SJSA1 (cell line): ENCODE measurements around the gene RPS6KA2. TPM values are rescaled to one million over a fixed set of nuclear protein-coding genes. Genes with fewer than 3 reads are reported as not detected.

ENCODE experiments used
- DNase-seq, 2 experiments: peaks; one replicate each; pipeline ENCODE4 v3.0.0-alpha.2; 2015 to 2020; ENCODE audit warnings: low spot score in 2 of 2, low read depth in 1 of 2
- H3K27ac ChIP-seq: fragments of 250-450 bp; sonication (Bioruptor Pico); 2 replicates; pipeline ENCODE4 v1.5.1; 2020; ENCODE audit warnings: mild to moderate bottlenecking, moderate library complexity
- H3K27me3 ChIP-seq: fragments of 250-450 bp; sonication (Bioruptor Pico); replicated peaks from 2 replicates; pipeline ENCODE4 v1.5.1; 2020; ENCODE audit warnings: mild to moderate bottlenecking, moderate library complexity
- H3K36me3 ChIP-seq: fragments of 250-450 bp; sonication (Bioruptor Pico); 2 replicates; pipeline ENCODE4 v1.5.1; 2020; ENCODE audit warnings: mild to moderate bottlenecking
- H3K4me1 ChIP-seq: fragments of 250-450 bp; sonication (Bioruptor Pico); replicated peaks from 2 replicates; pipeline ENCODE4 v1.6.1; 2021; ENCODE audit warnings: mild to moderate bottlenecking
- H3K4me3 ChIP-seq: fragments of 250-450 bp; sonication (Bioruptor Pico); 2 replicates; pipeline ENCODE4 v1.5.1; 2020; ENCODE audit warnings: mild to moderate bottlenecking
- H3K9me3 ChIP-seq: fragments of 250-450 bp; sonication (Bioruptor Pico); replicated peaks from 2 replicates; pipeline ENCODE4 v1.5.1; 2020; ENCODE audit warnings: mild to moderate bottlenecking
- total RNA-seq: library from RNA; depleted of rRNA; stranded (reverse); fragments of >200 nt; shearing (Covaris generic); gene quantifications from 2 replicates; pipeline ENCODE4 v1.2.3, GENCODE V29; 2014; rRNA removed

The RPS6KA2 gene
- 15.6 and 16.2 TPM in 2 replicates for total RNA-seq

DNA sequence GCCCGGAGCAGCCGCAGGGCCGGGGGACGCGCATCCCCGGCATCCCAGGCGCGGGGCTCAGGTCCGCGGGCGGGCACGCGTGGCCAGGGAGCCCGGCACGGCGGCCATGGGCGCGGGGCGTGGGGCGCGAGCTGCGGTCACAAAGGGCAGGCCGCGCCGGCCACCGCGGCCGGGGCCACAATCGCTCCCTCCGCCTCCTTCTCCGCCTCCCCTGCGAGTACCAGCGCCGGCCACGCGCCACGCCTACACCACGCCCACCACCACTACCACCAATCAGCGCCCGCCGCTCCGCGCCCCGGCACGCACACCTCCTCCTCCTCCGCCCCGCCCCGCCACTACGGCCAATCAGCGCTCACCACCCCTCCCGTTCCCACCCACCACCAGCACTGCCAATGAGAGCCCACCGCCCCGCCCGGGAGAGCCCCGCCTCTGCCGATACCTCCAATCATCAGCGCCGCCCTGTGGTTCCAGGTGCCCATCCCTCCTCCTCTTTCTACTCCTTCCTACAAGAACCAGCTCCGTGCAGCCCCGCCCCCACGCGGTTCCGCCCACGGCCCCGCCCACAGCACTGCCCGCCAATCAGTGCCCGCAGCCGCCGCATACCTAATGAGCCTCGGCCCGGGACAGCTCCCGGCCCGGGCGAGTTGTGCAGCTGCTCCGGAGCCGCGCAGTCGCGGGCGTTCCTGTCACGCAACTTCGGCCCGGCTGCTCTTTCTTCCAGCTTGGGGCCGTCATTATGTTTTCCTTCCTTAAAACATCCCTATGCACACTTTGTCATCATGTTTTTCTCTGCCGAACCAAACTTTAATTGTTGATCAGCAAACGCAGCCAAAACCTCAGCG lies at the start of gene RPS6KA2:
Gene RPS6KA2 (minus strand): TSS at position 219 of the 842 bp plus-strand sequence. CDS start 232 bp downstream, outside the sequence.
- Histone ChIP-seq H3K27ac (peak within 1 kb of the TSS; percentile 56), H3K9me3 (no peaks in the 10 kb centered on the region), H3K4me3 (peak within 1 kb of the TSS; percentile 89), H3K4me1 (peaks cover 25% of the 10 kb centered on the region), H3K36me3 (0 out of 2 replicates have a peak, but pooled peaks cover 4% of the 10 kb centered on the region), H3K27me3 (no peaks in the 10 kb centered on the region)
- DNase-seq = peak; percentile 98 to 100

- DNase-seq = no peak
- no peak overlapping the region for H3K27ac ChIP-seq
- H3K4me1 ChIP-seq = peaks cover 8% of the 10 kb centered on the region
- no peaks in the 10 kb centered on the region for H3K36me3 ChIP-seq
- H3K9me3 ChIP-seq = no peaks in the 10 kb centered on the region
- H3K27me3 ChIP-seq = no peaks in the 10 kb centered on the region
- no peak overlapping the region for H3K4me3 ChIP-seq
These were observed 49.3 kb upstream of the RPS6KA2 start for GRCh38 chr6:166676270-166676860.

- DNase-seq = peak in 1 of 2 experiments; percentile 21
- H3K4me3 ChIP-seq = no peak overlapping the region
- no peaks in the 10 kb centered on the region for H3K36me3 ChIP-seq
- H3K4me1 ChIP-seq = peaks cover 8% of the 10 kb centered on the region
- no peak overlapping the region for H3K27ac ChIP-seq
- no peaks in the 10 kb centered on the region for H3K27me3 ChIP-seq
- H3K9me3 ChIP-seq = no peaks in the 10 kb centered on the region
These were observed 48.7 kb upstream of the RPS6KA2 start for GRCh38 chr6:166675736-166676135.

DNA sequence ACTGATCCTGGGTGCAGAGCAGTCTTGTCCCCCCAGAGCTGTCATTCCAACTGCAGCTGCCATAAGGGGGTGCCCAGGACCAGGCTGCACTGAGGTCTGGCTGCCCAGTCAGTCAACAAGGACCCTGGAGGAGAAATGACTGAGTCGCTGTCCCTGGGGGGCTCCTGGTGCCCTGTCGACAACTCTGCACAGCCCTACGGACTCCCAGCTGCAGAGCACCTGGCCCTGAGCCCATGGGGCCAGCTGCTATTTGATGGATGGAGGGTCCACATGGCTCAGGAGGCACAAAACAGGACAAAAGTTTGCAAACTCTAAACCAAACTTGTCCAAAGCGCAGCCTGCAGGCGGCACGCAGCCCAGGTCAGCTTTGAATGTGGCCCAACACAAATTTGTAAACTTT lies 46.3 kb upstream of the RPS6KA2 start:
- no peaks in the 10 kb centered on the region for H3K9me3 ChIP-seq
- H3K4me1 ChIP-seq = peaks cover 8% of the 10 kb centered on the region
- no peaks in the 10 kb centered on the region for H3K27me3 ChIP-seq
- no peaks in the 10 kb centered on the region for H3K36me3 ChIP-seq
- no peak overlapping the region for H3K27ac ChIP-seq
- no peak overlapping the region for H3K4me3 ChIP-seq
- no peak for DNase-seq

GRCh38 chr6:166672624-166673206 lies 45.7 kb upstream of the RPS6KA2 start:
- Histone ChIP-seq H3K27me3 (no peaks in the 10 kb centered on the region), H3K4me1 (peaks cover 8% of the 10 kb centered on the region), H3K4me3 (no peak overlapping the region), H3K27ac (no peak overlapping the region), H3K9me3 (no peaks in the 10 kb centered on the region), H3K36me3 (no peaks in the 10 kb centered on the region)
- no peak for DNase-seq

DNA sequence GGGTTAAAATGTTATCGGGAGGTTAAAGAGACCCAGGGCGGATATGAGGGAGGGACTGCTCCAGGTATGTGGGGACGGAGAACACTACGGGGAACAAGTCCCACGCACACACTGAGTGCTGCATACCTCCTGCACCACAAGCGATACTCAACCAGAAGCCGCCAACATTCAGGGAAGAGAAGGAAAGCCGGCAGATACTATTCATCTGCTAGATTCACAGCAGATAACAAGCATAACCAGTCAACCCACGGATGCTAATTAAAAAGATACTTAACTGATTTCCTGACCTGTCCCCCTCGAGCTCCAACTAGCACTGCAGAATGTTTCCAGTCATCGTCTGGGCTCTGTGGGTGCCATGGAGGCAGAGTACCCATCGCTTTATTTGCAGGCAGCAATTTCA lies 45.1 kb upstream of the RPS6KA2 start:
- no peaks in the 10 kb centered on the region for H3K36me3 ChIP-seq
- no peak overlapping the region for H3K27ac ChIP-seq
- H3K9me3 ChIP-seq = no peaks in the 10 kb centered on the region
- H3K4me3 ChIP-seq = no peak overlapping the region
- no peak for DNase-seq
- H3K4me1 ChIP-seq = peaks cover 8% of the 10 kb centered on the region
- H3K27me3 ChIP-seq = no peaks in the 10 kb centered on the region

DNA sequence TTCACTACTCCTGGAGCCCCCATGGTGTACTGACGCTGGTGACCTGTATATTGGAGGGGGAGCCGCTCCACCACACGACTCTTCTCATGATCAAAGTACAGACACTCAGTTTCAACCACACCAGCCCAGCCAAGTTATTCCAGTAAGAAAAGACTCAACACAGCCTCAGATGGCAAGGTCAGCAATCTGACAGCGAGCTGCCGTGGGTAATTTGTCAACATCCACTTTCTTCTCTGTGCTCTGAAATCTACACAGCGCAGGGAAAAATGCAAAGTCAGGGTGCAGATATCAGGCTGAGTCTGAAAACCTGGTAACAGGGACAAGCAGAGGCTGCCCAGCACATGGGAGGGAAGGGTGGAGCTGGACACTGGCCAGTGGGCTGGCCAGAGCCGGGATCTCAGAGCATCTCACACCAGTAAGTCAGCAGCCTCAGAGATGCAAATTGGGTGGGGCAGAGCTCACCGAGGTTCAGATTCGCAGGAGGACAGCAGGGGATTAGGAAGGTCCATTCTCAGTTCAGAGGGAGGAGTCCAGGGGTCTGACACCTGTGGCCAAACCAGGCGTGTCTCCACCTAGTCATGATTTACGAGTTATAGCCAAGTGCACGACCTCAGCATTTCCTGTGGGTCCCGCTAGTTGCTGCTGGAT lies 44.5 kb upstream of the RPS6KA2 start:
- Histone ChIP-seq H3K4me3 (no peak overlapping the region), H3K36me3 (no peaks in the 10 kb centered on the region), H3K9me3 (no peaks in the 10 kb centered on the region), H3K4me1 (peaks cover 8% of the 10 kb centered on the region), H3K27me3 (peaks cover 3% of the 10 kb centered on the region; the same call in 1 of the 2 replicates), H3K27ac (no peak overlapping the region)
- DNase-seq = no peak

GRCh38 chr6:166670894-166671293 lies 43.8 kb upstream of the RPS6KA2 start:
- Histone ChIP-seq H3K36me3 (no peaks in the 10 kb centered on the region), H3K4me3 (no peak overlapping the region), H3K27ac (no peak overlapping the region), H3K9me3 (no peaks in the 10 kb centered on the region), H3K27me3 (peaks cover 6% of the 10 kb centered on the region; the same call in 1 of the 2 replicates), H3K4me1 (peaks cover 8% of the 10 kb centered on the region)
- no peak for DNase-seq

- Histone ChIP-seq H3K9me3 (no peaks in the 10 kb centered on the region), H3K36me3 (no peaks in the 10 kb centered on the region), H3K27ac (no peak overlapping the region), H3K4me3 (no peak overlapping the region), H3K4me1 (no peaks in the 10 kb centered on the region; the same call in 1 of the 2 replicates), H3K27me3 (peaks cover 6% of the 10 kb centered on the region; the same call in 1 of the 2 replicates)
- DNase-seq = no peak
These were observed 43.0 kb upstream of the RPS6KA2 start for GRCh38 chr6:166670013-166670412.

DNA sequence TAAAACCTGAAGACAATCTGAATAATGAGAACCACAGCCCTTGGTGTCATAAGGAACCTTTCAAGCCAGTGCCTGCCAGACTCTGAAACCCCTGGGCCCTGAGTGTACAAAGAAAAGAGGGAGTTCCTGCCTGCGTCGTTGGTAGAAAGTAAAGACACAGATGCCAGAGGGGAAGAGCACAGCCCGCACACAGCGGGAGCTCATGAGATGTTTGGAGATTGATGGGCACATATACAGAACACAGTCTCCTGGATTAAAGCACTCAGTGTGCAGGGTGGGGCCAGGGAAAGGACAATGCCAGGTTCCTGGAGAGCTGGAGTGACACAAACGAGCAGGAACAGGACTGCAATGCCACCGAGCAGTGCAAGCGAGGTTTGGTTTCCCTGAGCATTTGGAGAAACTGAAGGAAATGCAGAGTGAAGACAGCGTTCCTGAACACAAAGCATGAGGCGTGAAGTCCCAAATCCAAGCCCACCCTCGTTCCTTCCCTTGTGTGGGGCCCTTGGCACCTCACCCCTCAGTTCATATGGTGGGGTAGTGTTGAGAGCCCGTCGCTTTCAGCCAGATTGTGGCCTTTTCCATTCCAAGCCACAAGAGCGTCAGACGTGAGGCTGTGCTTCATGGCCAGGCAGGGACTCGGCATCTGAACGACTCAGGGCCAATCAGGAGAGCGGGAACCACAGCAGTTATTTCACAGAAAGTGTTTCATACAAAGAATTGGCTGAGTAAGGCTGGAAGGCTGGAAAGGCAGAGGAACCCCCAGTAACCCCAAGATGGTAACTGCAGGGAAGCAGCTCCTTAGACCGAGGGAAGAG lies 41.0 kb upstream of the RPS6KA2 start:
- H3K9me3 ChIP-seq = no peaks in the 10 kb centered on the region
- H3K27ac ChIP-seq = no peak overlapping the region
- H3K4me1 ChIP-seq = no peaks in the 10 kb centered on the region
- H3K36me3 ChIP-seq = no peaks in the 10 kb centered on the region
- no peak overlapping the region for H3K4me3 ChIP-seq
- peaks cover 6% of the 10 kb centered on the region; the same call in 1 of the 2 replicates for H3K27me3 ChIP-seq
- no peak for DNase-seq

DNA sequence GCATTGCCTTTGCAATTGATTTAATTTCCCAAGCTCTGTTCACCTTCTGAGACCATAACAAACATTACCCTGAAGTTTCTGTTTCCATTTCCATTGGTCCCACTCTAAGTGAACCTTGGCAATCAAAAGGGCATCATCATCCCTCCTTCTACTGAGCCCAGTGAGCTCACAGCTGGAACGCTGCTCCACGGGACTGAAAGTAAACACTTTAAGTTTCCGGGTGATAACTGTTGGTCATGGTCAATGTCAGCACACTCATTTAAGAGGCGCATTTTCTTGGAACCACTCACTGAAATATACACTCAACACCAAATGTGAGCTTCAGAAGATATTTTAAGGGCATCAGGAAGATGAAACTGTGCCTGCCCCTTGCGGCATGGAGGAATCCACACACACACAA lies 37.1 kb upstream of the RPS6KA2 start:
- Histone ChIP-seq H3K36me3 (no peaks in the 10 kb centered on the region), H3K27me3 (peaks cover 15% of the 10 kb centered on the region; the same call in 1 of the 2 replicates), H3K4me1 (no peaks in the 10 kb centered on the region), H3K9me3 (no peaks in the 10 kb centered on the region), H3K27ac (no peak overlapping the region), H3K4me3 (no peak overlapping the region)
- DNase-seq = no peak

GRCh38 chr6:166663568-166663967 lies 36.5 kb upstream of the RPS6KA2 start:
- Histone ChIP-seq H3K9me3 (no peaks in the 10 kb centered on the region), H3K27ac (no peak overlapping the region), H3K4me1 (no peaks in the 10 kb centered on the region), H3K36me3 (no peaks in the 10 kb centered on the region), H3K27me3 (peaks cover 15% of the 10 kb centered on the region; the same call in 1 of the 2 replicates), H3K4me3 (no peak overlapping the region)
- DNase-seq = no peak

DNA sequence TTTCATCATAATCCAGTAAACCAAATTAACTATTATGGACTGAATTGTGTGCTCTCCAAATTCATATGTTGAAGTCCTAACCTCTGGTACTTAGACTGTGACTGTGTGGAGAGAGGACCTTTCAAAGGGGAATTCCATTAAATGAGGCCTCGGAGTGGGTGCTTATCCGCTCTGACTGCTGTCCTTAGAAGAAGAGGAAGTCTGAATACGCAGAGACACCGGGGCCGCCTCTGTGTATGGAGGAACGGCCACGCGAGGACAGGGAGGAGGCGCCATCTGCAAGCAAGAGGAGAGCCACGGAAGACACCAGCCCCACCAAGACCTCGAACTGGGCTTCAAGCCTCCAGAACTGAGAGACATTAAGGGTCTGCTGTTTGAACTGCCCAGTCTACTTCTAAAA lies 35.6 kb upstream of the RPS6KA2 start:
- Histone ChIP-seq H3K27ac (no peak overlapping the region), H3K27me3 (peaks cover 15% of the 10 kb centered on the region; the same call in 1 of the 2 replicates), H3K9me3 (no peaks in the 10 kb centered on the region), H3K4me3 (no peak overlapping the region), H3K4me1 (no peaks in the 10 kb centered on the region), H3K36me3 (no peaks in the 10 kb centered on the region)
- DNase-seq = no peak
